ENCODE results near the gene ERLEC1. TPM values are rescaled to one million over a fixed set of nuclear protein-coding genes. Genes with fewer than 3 reads are reported as not detected.

ERLEC1 gene
- polyA plus RNA-seq, 1 donor from 2014 or later, result 88.6 TPM

- no peaks in the 10 kb centered on the region for H3K27me3 ChIP-seq (ENCODE audit: insufficient read depth, low read depth, low read length)
- no peak overlapping the region for H2AFZ ChIP-seq (ENCODE audit: low read depth, low read length)
- H3K4me2 ChIP-seq (ENCODE audit: low read length), result no peak overlapping the region
- no peak overlapping the region for H3K27ac ChIP-seq (ENCODE audit: low read length)
- H4K20me1 ChIP-seq (ENCODE audit: insufficient read depth), result no peaks in the 10 kb centered on the region
- no peaks in the 10 kb centered on the region for H3K9me2 ChIP-seq (ENCODE audit: insufficient read depth, low read length)
- H3K36me3 ChIP-seq (ENCODE audit: insufficient read depth, low read length), result no peaks in the 10 kb centered on the region
- H3K9ac ChIP-seq (ENCODE audit: low read length), result no peak overlapping the region
- no peaks in the 10 kb centered on the region for H3K79me2 ChIP-seq (replicated peaks; ENCODE audit: insufficient read depth, low read length)
- no peaks in the 10 kb centered on the region for H3K9me3 ChIP-seq (ENCODE audit: low read length)
- no peak overlapping the region for H3K4me3 ChIP-seq (ENCODE audit: low read length)
- no peaks in the 10 kb centered on the region for H3F3A ChIP-seq (ENCODE audit: insufficient read depth, low read length, poor library complexity, severe bottlenecking)
- TF ChIP-seq SMC3 (conservative IDR thresholded peaks at IDR 0.05; ENCODE audit: poor library complexity) (no peak), REST (IDR thresholded peaks at IDR 0.05; ENCODE audit: borderline replicate concordance) (no peak), MXI1 (conservative IDR thresholded peaks at IDR 0.05; ENCODE audit: poor library complexity, severe bottlenecking) (no peak), RAD21 (conservative IDR thresholded peaks at IDR 0.05) (no peak), CTCF (IDR thresholded peaks at IDR 0.05; ENCODE audit: poor library complexity, severe bottlenecking) (no peak), POLR2AphosphoS5 (IDR thresholded peaks at IDR 0.05) (no peak), EZH2 (IDR thresholded peaks at IDR 0.05; ENCODE audit: borderline replicate concordance, insufficient read depth, low read length, poor library complexity, severe bottlenecking) (no peak), EP300 (conservative IDR thresholded peaks at IDR 0.05; ENCODE audit: poor library complexity, severe bottlenecking) (no peak), TAF1 (IDR thresholded peaks at IDR 0.05; ENCODE audit: low read depth) (no peak)
Observed at GRCh38 chr2:53826587-53827397, 39.9 kb downstream of the ERLEC1 start.

GRCh38 chr2:53827398-53828175 is 40.7 kb downstream of the ERLEC1 start:
- H3K4me2 ChIP-seq (ENCODE audit: low read length), result no peak overlapping the region
- TF ChIP-seq POLR2AphosphoS5 (IDR thresholded peaks at IDR 0.05), result no peak
- TF ChIP-seq REST (IDR thresholded peaks at IDR 0.05; ENCODE audit: borderline replicate concordance), result no peak
- TF ChIP-seq MXI1 (conservative IDR thresholded peaks at IDR 0.05; ENCODE audit: poor library complexity, severe bottlenecking), result no peak
- no peaks in the 10 kb centered on the region for H3F3A ChIP-seq (ENCODE audit: insufficient read depth, low read length, poor library complexity, severe bottlenecking)

More at GRCh38 chr2:53827398-53828175, 40.7 kb downstream of the ERLEC1 start:
- Histone ChIP-seq H4K20me1 (ENCODE audit: insufficient read depth) (no peaks in the 10 kb centered on the region), H3K9ac (ENCODE audit: low read length) (no peak overlapping the region), H3K4me3 (ENCODE audit: low read length) (no peak overlapping the region), H3K27ac (ENCODE audit: low read length) (no peak overlapping the region), H3K9me2 (ENCODE audit: insufficient read depth, low read length) (no peaks in the 10 kb centered on the region), H3K9me3 (ENCODE audit: low read length) (no peaks in the 10 kb centered on the region), H3K36me3 (ENCODE audit: insufficient read depth, low read length) (no peaks in the 10 kb centered on the region), H3K79me2 (replicated peaks; ENCODE audit: insufficient read depth, low read length) (no peaks in the 10 kb centered on the region), H3K27me3 (ENCODE audit: insufficient read depth, low read depth, low read length) (no peaks in the 10 kb centered on the region), H2AFZ (ENCODE audit: low read depth, low read length) (no peak overlapping the region)

Measured in neural cell (in vitro differentiated cells).